ENCODE measurements around the gene DNAH1. TPM values are rescaled to one million over a fixed set of nuclear protein-coding genes. Genes with fewer than 3 reads are reported as not detected.

DNAH1 gene
- total RNA-seq, 1 donor from 2014 or later: 3.3 TPM

GRCh38 chr3:52354676-52355075, 38.6 kb downstream of the DNAH1 start:
- no peak overlapping the region for H3K4me3 Mint-ChIP-seq (ENCODE audit: unreplicated experiment)
- H3K4me1 Mint-ChIP-seq (ENCODE audit: unreplicated experiment): peaks cover 1% of the 10 kb centered on the region
- H3K27me3 Mint-ChIP-seq (ENCODE audit: unreplicated experiment): peaks cover 4% of the 10 kb centered on the region
- H3K36me3 Mint-ChIP-seq (ENCODE audit: low read depth, unreplicated experiment): peaks cover 4% of the 10 kb centered on the region
- no peak overlapping the region for H3K27ac Mint-ChIP-seq (ENCODE audit: unreplicated experiment)
- TF ChIP-seq, protein P1, sequence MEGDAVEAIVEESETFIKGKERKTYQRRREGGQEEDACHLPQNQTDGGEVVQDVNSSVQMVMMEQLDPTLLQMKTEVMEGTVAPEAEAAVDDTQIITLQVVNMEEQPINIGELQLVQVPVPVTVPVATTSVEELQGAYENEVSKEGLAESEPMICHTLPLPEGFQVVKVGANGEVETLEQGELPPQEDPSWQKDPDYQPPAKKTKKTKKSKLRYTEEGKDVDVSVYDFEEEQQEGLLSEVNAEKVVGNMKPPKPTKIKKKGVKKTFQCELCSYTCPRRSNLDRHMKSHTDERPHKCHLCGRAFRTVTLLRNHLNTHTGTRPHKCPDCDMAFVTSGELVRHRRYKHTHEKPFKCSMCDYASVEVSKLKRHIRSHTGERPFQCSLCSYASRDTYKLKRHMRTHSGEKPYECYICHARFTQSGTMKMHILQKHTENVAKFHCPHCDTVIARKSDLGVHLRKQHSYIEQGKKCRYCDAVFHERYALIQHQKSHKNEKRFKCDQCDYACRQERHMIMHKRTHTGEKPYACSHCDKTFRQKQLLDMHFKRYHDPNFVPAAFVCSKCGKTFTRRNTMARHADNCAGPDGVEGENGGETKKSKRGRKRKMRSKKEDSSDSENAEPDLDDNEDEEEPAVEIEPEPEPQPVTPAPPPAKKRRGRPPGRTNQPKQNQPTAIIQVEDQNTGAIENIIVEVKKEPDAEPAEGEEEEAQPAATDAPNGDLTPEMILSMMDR (IDR thresholded peaks at IDR 0.05; ENCODE audit: unreplicated experiment): no peak
- no peak for DNase-seq (ENCODE audit: low spot score)
- no peaks in the 10 kb centered on the region for H3K9me3 Mint-ChIP-seq (ENCODE audit: unreplicated experiment)

DNA sequence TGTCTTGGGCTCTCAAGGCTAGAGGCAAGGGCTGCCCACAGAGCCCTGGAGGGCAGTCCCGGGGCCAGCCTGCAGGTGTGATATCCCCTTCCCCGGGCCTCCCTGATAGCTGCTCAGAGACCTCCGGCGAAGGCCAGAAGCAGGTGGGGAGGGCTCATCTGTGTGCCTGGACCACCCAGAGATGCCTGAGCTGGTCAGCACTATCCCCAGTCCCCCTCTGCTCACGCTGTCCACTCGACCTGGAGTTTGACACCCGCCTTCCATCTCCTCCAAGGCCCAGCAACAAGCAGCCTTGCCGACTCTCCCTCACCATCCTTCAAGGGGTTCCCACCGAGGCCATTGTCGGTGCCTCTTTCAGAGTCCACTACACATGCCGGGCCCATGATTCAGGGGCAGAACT, 39.4 kb downstream of the DNAH1 start:
- no peak overlapping the region for H3K27ac Mint-ChIP-seq (ENCODE audit: unreplicated experiment)
- no peak for DNase-seq (ENCODE audit: low spot score)
- H3K36me3 Mint-ChIP-seq (ENCODE audit: low read depth, unreplicated experiment): peaks cover 4% of the 10 kb centered on the region
- TF ChIP-seq, protein P1 (IDR thresholded peaks at IDR 0.05; ENCODE audit: unreplicated experiment): no peak
- no peak overlapping the region for H3K4me3 Mint-ChIP-seq (ENCODE audit: unreplicated experiment)
- no peaks in the 10 kb centered on the region for H3K9me3 Mint-ChIP-seq (ENCODE audit: unreplicated experiment)
- peaks cover 3% of the 10 kb centered on the region for H3K4me1 Mint-ChIP-seq (ENCODE audit: unreplicated experiment)
- H3K27me3 Mint-ChIP-seq (ENCODE audit: unreplicated experiment): peaks cover 2% of the 10 kb centered on the region

- TF ChIP-seq, protein P1 (IDR thresholded peaks at IDR 0.05; ENCODE audit: unreplicated experiment): no peak
- H3K27me3 Mint-ChIP-seq (ENCODE audit: unreplicated experiment): peaks cover 2% of the 10 kb centered on the region
- H3K36me3 Mint-ChIP-seq (ENCODE audit: low read depth, unreplicated experiment): peaks cover 4% of the 10 kb centered on the region
- H3K4me1 Mint-ChIP-seq (ENCODE audit: unreplicated experiment): peaks cover 3% of the 10 kb centered on the region
- H3K4me3 Mint-ChIP-seq (ENCODE audit: unreplicated experiment): no peak overlapping the region
- no peak for DNase-seq (ENCODE audit: low spot score)
- no peaks in the 10 kb centered on the region for H3K9me3 Mint-ChIP-seq (ENCODE audit: unreplicated experiment)
- no peak overlapping the region for H3K27ac Mint-ChIP-seq (ENCODE audit: unreplicated experiment)
These were observed 40.0 kb downstream of the DNAH1 start for GRCh38 chr3:52356126-52356525.

- no peak for DNase-seq (ENCODE audit: low spot score)
- no peak overlapping the region for H3K27ac Mint-ChIP-seq (ENCODE audit: unreplicated experiment)
- peaks cover 3% of the 10 kb centered on the region for H3K4me1 Mint-ChIP-seq (ENCODE audit: unreplicated experiment)
- TF ChIP-seq, protein P1 (IDR thresholded peaks at IDR 0.05; ENCODE audit: unreplicated experiment): no peak
- peaks cover 5% of the 10 kb centered on the region for H3K27me3 Mint-ChIP-seq (ENCODE audit: unreplicated experiment)
- H3K4me3 Mint-ChIP-seq (ENCODE audit: unreplicated experiment): no peak overlapping the region
- H3K36me3 Mint-ChIP-seq (ENCODE audit: low read depth, unreplicated experiment): no peaks in the 10 kb centered on the region
- no peaks in the 10 kb centered on the region for H3K9me3 Mint-ChIP-seq (ENCODE audit: unreplicated experiment)
These were observed 41.3 kb downstream of the DNAH1 start for GRCh38 chr3:52357151-52358080.

- DNase-seq (ENCODE audit: low spot score): no peak
- H3K4me3 Mint-ChIP-seq (ENCODE audit: unreplicated experiment): no peak overlapping the region
- H3K4me1 Mint-ChIP-seq (ENCODE audit: unreplicated experiment): peaks cover 3% of the 10 kb centered on the region
- no peaks in the 10 kb centered on the region for H3K36me3 Mint-ChIP-seq (ENCODE audit: low read depth, unreplicated experiment)
- H3K9me3 Mint-ChIP-seq (ENCODE audit: unreplicated experiment): no peaks in the 10 kb centered on the region
- peaks cover 3% of the 10 kb centered on the region for H3K27me3 Mint-ChIP-seq (ENCODE audit: unreplicated experiment)
- H3K27ac Mint-ChIP-seq (ENCODE audit: unreplicated experiment): no peak overlapping the region
- TF ChIP-seq, protein P1 (IDR thresholded peaks at IDR 0.05; ENCODE audit: unreplicated experiment): no peak
These were observed 42.3 kb downstream of the DNAH1 start for GRCh38 chr3:52358362-52358940.

Data from endothelial cell (in vitro differentiated cells).